ENCODE data around the gene CCDC80. TPM values are rescaled to one million over a fixed set of nuclear protein-coding genes. Genes with fewer than 3 reads are reported as not detected.
A peak's percentile ranks its signal among the peaks of the same experiment; 100 is the strongest.

Gene CCDC80
- total RNA-seq, 4 donors from 2014 or later = 42.9 to 278 (median 225) TPM

DNA sequence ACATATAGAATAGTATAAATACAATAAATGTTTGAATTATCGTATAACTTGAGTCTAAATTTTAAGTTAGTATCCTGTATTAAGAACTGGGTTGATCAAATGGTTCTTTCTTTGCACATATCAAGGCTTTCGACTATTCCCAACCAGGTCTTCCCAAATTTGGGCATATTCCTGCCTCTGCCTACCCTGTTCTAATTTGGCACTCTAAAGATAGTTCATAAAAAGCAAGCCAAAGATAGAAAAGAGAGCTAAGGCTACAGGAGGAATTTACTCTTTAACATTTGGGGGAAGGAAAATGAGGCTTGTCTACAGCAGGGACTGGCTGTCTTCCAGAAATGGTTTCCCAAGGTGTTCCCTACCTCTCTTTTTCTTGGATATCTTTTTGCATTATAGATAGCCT is 43.0 kb downstream of the CCDC80 start:
- ATAC-seq (ENCODE audit: low FRiP score) (no peak), DNase-seq (ENCODE audit: low spot score) (no peak)
- TF ChIP-seq, protein P1, sequence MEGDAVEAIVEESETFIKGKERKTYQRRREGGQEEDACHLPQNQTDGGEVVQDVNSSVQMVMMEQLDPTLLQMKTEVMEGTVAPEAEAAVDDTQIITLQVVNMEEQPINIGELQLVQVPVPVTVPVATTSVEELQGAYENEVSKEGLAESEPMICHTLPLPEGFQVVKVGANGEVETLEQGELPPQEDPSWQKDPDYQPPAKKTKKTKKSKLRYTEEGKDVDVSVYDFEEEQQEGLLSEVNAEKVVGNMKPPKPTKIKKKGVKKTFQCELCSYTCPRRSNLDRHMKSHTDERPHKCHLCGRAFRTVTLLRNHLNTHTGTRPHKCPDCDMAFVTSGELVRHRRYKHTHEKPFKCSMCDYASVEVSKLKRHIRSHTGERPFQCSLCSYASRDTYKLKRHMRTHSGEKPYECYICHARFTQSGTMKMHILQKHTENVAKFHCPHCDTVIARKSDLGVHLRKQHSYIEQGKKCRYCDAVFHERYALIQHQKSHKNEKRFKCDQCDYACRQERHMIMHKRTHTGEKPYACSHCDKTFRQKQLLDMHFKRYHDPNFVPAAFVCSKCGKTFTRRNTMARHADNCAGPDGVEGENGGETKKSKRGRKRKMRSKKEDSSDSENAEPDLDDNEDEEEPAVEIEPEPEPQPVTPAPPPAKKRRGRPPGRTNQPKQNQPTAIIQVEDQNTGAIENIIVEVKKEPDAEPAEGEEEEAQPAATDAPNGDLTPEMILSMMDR (IDR thresholded peaks at IDR 0.05) = no peak

DNA sequence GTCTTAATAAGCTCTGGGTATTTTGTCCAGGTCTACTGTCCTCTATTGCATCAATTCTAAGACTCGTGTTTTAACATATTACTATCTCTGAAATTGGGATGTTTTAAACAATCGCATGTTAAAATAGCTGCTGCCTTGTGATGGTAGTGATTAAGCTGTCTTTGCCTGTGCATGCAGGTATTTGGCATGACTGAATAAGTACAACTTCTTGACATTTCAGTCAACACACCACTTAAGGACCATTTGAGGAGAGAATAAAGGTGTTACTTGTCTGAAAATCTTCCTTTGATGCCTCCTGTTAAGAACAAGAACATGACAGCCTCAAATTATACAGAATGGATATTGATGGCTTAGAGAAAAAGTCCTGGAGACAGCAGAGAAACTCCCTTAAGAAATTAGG is 46.1 kb downstream of the CCDC80 start:
- TF ChIP-seq, protein P1 (IDR thresholded peaks at IDR 0.05) = no peak
- ATAC-seq (ENCODE audit: low FRiP score) = no peak
- DNase-seq (ENCODE audit: low spot score) = no peak

DNA sequence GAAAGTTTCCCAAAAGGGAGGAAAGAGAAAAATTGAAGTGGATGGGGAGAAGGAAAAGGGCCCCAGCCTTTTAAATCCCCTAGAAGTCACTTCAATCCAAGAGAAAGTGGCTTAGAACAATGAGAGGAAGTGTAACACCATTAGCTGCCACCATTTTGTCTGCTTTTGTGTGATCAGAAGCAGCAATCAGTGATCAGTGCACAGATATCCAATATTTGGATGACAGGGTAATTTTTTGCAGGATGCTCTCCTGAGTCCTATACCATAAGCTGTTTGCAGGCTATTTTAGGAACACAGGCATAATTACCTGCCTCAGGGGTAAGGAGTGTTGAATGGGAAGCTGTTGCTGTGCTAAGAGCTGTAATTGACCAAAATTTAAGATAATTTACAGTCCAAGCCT is 47.7 kb downstream of the CCDC80 start:
- no peak for DNase-seq (ENCODE audit: low spot score)
- TF ChIP-seq, protein P1 (IDR thresholded peaks at IDR 0.05) = no peak
- ATAC-seq (ENCODE audit: low FRiP score) = no peak

DNA sequence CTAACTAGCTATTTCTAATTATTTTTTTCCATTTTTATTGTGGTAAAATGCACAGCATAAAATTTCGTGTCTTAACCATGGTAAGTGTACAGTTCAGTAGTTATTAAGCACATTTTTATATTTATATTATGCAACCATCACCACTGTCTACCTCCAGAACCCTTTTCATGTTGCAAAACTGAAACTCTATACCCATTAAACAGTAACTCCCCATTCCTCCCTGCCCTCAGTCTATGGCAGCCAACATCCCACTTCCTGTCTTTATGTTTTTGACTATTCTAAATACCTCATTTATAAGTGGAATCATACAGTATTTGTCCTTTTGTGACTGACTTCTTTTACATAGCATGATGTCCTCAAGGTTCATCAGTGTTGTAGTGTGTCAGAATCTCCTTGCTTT is 53.6 kb downstream of the CCDC80 start:
- DNase-seq (ENCODE audit: low spot score) (no peak), ATAC-seq (ENCODE audit: low FRiP score) (no peak)
- TF ChIP-seq, protein P1 (IDR thresholded peaks at IDR 0.05) = no peak

DNA sequence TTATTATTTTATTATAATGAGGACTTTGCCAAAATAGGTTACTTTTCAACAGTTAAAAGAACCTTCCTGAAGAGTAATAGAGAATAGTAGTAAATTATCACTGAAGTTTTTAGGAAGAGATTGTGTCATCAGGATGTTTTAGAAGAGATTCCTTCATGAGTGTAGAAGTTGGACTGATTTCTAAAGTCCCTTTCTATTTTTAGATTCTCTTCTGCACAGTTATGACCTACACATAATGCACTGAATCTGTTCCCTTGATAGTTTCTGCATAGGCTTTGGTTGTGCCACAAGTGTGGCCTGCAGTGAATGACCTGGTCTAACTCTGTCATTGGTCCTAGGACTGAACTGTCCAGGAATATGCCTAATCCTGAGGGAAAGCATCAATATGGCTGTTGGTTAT is 55.2 kb downstream of the CCDC80 start:
- ATAC-seq (ENCODE audit: low FRiP score) (no peak), DNase-seq (ENCODE audit: low spot score) (no peak)
- TF ChIP-seq, protein P1 (IDR thresholded peaks at IDR 0.05) = no peak

DNA sequence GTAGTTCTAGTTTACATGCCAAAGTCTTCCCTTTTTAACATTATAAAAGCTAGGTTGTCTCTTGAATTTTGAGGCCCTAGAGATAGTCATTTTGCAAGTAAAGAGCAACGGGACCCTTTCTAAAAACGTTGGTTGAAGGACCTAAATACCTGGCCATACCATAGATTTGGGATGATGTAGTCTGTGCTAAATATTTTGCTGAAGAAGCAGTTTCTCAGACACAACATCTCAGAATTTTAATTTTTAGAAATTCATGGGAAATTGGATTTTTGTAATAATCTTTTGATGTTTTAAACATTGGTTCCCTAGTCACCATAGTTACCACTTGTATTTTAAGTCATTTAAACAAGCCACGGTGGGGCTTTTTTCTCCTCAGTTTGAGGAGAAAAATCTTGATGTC is 57.8 kb downstream of the CCDC80 start:
- TF ChIP-seq, protein P1 (IDR thresholded peaks at IDR 0.05) = no peak
- no peak for DNase-seq (ENCODE audit: low spot score)

DNA sequence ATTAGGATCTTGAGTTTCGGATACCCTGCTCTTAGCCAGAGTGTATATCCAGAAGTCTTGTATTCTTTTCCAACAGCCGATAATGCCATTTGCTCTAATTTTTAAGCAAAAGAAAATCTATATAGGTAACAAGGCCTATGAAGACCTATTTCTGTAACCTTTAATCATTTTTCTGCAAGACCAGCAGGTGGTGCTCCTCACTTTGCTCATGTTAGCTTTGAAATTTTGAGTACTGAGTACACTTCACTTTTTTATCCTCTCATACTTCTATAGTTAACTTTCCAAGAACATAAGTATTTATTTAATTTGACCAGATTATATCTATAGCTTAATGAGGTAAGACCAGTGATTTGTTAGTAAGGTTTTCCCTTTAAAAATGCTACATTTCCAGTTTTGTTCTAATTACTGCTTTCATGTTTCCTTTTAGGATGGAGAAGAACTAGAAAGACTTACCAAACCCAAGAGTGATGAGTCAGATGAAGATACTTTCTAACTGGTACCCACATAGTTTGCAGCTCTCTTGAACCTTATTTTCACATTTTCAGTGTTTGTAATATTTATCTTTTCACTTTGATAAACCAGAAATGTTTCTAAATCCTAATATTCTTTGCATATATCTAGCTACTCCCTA is 58.6 kb downstream of the CCDC80 start:
- ATAC-seq (ENCODE audit: low FRiP score) = peak; percentile 52
- DNase-seq (ENCODE audit: low spot score) = no peak

More for the DNA sequence above, 57.8 kb downstream of the CCDC80 start:
- ATAC-seq (ENCODE audit: low FRiP score) = no peak

More for the DNA sequence above, 58.6 kb downstream of the CCDC80 start:
- TF ChIP-seq, protein P1 (IDR thresholded peaks at IDR 0.05) = no peak

Data from omental fat pad (tissue), 4 donors.